Mesodermal cell (in vitro differentiated cells): ENCODE results near the gene SYNPO2.

Experiments
- H3K27ac ChIP-seq: 2 replicates; pipeline ENCODE4 v1.7.0; 2013; ENCODE audit warnings: mild to moderate bottlenecking, low read depth, low read length, moderate library complexity; ENCODE audit not compliant: severe bottlenecking
- H3K36me3 ChIP-seq: 2 replicates; pipeline ENCODE4 v1.7.1; 2013; ENCODE audit warnings: mild to moderate bottlenecking, low read length, moderate library complexity; ENCODE audit not compliant: control insufficient read depth, insufficient read depth
- H3K4me1 ChIP-seq: one replicate; pipeline ENCODE4 v1.7.1; 2013; ENCODE audit warnings: mild to moderate bottlenecking, low read length; ENCODE audit not compliant: insufficient read depth, control insufficient read depth, poor library complexity, severe bottlenecking
- H3K4me3 ChIP-seq: 2 replicates; pipeline ENCODE4 v1.7.0; 2013; ENCODE audit warnings: low read length, control low read depth, mild to moderate bottlenecking; ENCODE audit not compliant: insufficient read depth, poor library complexity, severe bottlenecking; ENCODE audit errors: extremely low read depth
- H3K9me3 ChIP-seq: 2 replicates; pipeline ENCODE4 v1.7.1; 2013; ENCODE audit warnings: mild to moderate bottlenecking, low read length, moderate library complexity; ENCODE audit not compliant: control insufficient read depth
- WGBS, 2 experiments: methylation state at CpG; one replicate each; pipeline ENCODE4 v1.1.5; 2013; ENCODE audit warnings: missing lambda C conversion rate in 2 of 2; ENCODE audit not compliant: insufficient coverage in 2 of 2; 5-methylcytosine and 5-hydroxymethylcytosine counted together

The SYNPO2 gene

DNA sequence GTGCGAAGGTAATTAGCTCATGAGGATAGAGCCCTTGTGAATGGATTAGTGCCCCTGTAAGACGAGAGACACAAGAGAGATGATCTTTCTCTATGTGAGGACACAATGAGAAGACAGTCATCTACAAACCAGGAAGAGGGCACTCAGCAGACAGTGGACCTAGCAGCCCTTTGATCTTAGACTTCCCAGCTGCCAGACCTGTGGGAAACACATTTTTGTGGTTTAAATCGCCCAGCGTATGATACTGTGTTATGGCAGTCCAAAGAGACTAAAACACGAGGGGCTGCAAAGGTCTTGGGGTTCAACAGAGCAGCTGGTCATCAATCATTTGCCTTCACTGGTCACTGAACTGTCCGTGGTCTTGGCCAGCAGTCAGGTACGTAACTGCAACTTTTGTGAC lies 9.2 kb upstream of the SYNPO2 start:
- Histone ChIP-seq H3K9me3 (no peaks in the 10 kb centered on the region), H3K4me1 (no peaks in the 10 kb centered on the region), H3K27ac (no peak overlapping the region), H3K4me3 (no peak overlapping the region), H3K36me3 (no peaks in the 10 kb centered on the region)
- WGBS, 2 experiments: 89 to 94% methylated on average over 5 to 6 of the region's 7 CpGs

DNA sequence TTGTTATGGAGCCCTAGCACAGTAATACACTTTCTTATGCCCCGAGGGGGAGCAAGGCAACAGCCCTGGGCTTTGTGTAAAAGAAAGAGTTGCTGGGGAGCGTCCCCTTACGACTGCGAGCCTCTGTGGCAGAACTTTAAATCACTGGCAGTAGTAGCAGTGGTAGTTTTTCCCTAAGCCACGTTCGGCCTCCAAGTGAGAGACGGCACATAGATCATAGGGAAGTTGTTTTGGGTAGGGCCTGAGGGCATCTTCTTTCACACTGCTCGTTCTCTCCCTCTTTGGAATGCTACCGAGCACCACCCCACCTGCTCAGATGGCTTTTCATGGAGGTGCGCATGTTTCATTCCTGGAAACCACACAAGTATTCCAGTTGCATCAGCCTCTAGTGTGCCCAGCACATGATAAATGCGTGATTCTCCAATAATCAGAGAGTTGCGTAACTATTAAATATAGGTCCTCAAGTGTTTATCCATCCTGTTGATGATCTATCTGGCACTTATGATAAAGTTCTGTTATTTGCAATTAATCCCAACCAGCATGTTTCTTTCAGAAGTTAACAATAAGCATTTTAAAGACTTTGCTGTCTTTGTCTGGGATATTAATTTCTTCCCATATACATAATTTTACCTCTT lies 7.0 kb upstream of the SYNPO2 start:
- no peak overlapping the region for H3K4me3 ChIP-seq
- H3K27ac ChIP-seq: no peak overlapping the region
- H3K4me1 ChIP-seq: no peaks in the 10 kb centered on the region
- H3K36me3 ChIP-seq: no peaks in the 10 kb centered on the region
- 75 to 79% methylated on average over 10 to 11 of the region's 12 CpGs for WGBS, 2 experiments
- H3K9me3 ChIP-seq: no peaks in the 10 kb centered on the region

DNA sequence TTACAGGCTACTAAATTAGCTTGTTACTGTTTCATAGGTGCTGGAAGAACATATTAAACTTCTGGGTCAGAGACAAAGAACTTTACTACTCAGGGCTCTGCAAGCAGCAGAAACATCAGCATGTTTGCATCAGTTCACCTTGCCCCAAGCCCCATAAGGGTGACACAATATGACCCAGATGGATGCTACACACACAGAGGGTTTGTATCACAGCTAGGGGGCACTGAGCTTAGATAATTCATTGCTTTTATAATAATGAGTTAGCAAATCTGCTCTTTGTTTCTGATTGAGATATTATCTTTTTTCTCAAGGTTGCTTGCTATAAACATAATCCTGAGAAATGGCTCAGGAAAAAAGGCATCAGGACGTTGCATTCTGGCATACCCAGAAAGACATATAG lies 4.8 kb upstream of the SYNPO2 start:
- no peak overlapping the region for H3K27ac ChIP-seq
- no peaks in the 10 kb centered on the region for H3K36me3 ChIP-seq
- WGBS, 2 experiments: 86 to 100% methylated on average over 1 of the region's 1 CpG
- no peaks in the 10 kb centered on the region for H3K4me1 ChIP-seq
- H3K9me3 ChIP-seq: no peaks in the 10 kb centered on the region
- H3K4me3 ChIP-seq: no peak overlapping the region

DNA sequence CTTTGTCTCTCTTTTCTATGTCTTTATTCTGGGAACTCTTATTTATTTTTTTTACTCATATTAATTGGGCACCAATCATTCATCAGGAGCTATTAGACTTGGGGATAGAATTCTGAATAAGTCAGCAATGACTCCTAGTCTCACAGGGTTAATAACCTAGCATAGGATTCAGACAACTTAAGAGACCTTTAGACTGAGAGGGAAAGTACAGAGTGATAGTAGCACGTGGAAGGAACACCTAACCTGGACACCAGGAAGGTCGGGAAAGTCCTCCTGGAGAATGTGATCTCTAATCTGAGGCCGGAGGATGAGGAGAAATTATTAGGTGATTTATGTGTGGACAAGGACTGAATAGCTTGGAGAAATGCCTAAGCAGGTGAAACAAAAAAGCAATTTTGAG lies 3.9 kb upstream of the SYNPO2 start:
- WGBS, 2 experiments: 89 to 91% methylated on average over 3 of the region's 3 CpGs
- H3K27ac ChIP-seq: no peak overlapping the region

DNA sequence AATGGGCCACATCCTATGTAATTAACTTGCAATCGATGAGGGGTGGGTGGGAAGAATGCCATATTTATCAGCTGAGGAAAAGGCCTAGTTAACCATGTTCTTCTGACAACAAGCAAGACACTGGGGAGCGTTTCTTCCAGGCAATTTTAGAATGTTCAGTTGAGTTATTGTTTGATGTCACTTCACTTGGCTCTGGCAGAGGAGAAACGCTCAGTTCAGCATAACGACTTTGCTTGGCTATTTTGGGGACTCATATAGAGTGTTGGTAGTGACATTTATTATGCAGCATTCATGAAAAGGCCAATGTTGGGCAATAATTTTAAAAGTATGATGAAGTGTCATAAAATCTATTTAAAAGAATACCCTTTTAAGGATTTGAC lies 648 bp downstream of the SYNPO2 start:
- H3K4me1 ChIP-seq: no peaks in the 10 kb centered on the region
- WGBS, 2 experiments: 80 to 88% methylated on average over 4 of the region's 4 CpGs
- peak overlapping the region; percentile 18 for H3K4me3 ChIP-seq

More for the DNA sequence above, 3.9 kb upstream of the SYNPO2 start:
- Histone ChIP-seq H3K36me3 (no peaks in the 10 kb centered on the region), H3K9me3 (no peaks in the 10 kb centered on the region), H3K4me1 (no peaks in the 10 kb centered on the region), H3K4me3 (no peak overlapping the region)

DNA sequence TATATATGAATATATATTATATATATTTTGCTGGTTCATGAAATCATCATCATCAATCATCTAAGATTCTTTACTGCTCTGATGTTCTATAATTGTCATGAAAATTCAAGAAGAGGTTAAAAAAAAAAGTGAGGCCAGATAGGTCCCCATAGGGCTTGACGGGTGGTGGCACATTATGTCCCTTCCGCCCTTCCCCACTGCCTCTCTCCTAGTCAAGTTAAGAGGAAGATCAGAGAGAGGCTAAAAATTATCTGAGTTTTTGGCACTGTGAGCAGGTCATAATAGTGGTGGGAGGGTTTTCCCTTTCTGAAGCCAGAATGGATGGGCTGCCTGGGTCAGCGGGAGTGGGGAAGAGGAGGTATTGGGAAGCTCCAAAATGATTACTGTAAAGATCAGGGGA lies 5.4 kb downstream of the SYNPO2 start:
- H3K4me1 ChIP-seq: no peaks in the 10 kb centered on the region
- 100% methylated on average over 2 of the region's 3 CpGs; no CpG with 5 or more reads in 1 of the 2 experiments for WGBS, 2 experiments
- H3K4me3 ChIP-seq: no peak overlapping the region
- no peak overlapping the region for H3K27ac ChIP-seq
- no peaks in the 10 kb centered on the region for H3K36me3 ChIP-seq
- no peaks in the 10 kb centered on the region for H3K9me3 ChIP-seq

More for the DNA sequence above, 648 bp downstream of the SYNPO2 start:
- Histone ChIP-seq H3K27ac (no peak overlapping the region), H3K9me3 (no peaks in the 10 kb centered on the region), H3K36me3 (no peaks in the 10 kb centered on the region)

DNA sequence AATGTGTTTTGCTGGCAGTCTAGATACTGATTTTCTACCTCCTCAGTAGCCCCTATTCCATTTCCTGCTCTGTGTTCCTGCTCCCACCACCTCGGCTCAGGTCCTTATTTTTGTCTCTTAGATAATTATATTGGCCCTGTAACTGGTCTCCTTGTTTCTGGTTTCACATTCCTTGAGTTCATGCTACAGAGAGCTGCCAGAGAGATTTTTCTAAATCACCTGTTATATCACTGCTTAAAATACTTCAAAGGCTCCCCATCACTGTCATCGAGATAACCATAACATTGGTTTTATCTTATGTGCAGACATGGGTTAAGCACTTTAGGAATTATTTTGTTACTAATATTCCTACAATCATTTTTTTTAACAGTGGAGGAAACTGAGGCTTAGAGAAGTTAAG lies 9.6 kb downstream of the SYNPO2 start:
- 83% methylated on average over 1 of the region's 2 CpGs; no CpG with 5 or more reads in 1 of the 2 experiments for WGBS, 2 experiments
- no peak overlapping the region for H3K27ac ChIP-seq
- H3K4me1 ChIP-seq: no peaks in the 10 kb centered on the region
- H3K4me3 ChIP-seq: no peak overlapping the region
- no peaks in the 10 kb centered on the region for H3K9me3 ChIP-seq
- no peaks in the 10 kb centered on the region for H3K36me3 ChIP-seq

DNA sequence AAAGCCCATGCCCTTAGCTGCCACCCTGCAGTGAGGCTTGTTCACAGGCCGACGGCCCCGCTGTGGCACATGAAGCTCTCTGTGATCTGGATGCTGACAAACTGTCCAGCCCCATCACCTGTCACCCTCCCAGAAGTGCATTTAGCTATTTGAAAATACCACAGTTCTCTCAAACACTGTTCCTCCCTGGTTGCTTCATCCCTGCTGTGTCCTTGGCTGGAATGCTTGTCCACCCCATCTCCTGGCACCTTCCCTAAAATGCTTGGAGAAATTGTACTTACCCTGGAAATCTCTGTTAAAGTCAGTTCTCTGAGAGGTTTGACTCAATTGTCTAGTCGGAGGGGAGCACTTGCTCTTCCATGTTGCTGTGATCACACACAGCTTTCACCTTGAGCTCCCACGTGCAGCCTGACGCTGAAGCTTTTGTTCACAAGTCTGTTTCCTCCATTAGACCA lies 10.1 kb downstream of the SYNPO2 start:
- H3K36me3 ChIP-seq: no peaks in the 10 kb centered on the region
- no peaks in the 10 kb centered on the region for H3K9me3 ChIP-seq
- H3K4me3 ChIP-seq: no peak overlapping the region
- no peaks in the 10 kb centered on the region for H3K4me1 ChIP-seq
- no peak overlapping the region for H3K27ac ChIP-seq
- WGBS, 2 experiments: 87 to 90% methylated on average over 4 to 5 of the region's 6 CpGs

DNA sequence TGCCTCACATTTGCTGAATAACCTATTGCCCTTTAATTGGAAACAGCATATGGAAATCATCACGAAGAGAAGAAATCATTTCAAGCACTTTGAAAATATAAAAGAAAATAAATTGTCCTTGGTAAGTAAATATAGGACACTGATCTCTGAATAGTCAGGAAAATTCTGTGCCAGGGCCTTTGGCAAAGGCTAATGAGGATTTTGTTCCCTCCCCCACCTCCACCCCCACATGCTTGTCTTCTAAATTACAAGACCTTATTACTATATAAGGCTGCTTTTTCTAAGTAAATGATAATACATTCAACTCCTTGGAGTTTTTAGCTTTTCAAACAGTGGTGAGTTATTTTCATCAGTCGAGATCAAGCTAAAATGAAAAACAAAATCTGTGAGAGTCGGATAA lies 15.8 kb downstream of the SYNPO2 start:
- no CpG with 5 or more reads among the region's 3 CpGs for WGBS, 2 experiments
- Histone ChIP-seq H3K27ac (no peak overlapping the region), H3K4me3 (no peak overlapping the region), H3K36me3 (no peaks in the 10 kb centered on the region), H3K9me3 (no peaks in the 10 kb centered on the region), H3K4me1 (peaks cover 8% of the 10 kb centered on the region)

DNA sequence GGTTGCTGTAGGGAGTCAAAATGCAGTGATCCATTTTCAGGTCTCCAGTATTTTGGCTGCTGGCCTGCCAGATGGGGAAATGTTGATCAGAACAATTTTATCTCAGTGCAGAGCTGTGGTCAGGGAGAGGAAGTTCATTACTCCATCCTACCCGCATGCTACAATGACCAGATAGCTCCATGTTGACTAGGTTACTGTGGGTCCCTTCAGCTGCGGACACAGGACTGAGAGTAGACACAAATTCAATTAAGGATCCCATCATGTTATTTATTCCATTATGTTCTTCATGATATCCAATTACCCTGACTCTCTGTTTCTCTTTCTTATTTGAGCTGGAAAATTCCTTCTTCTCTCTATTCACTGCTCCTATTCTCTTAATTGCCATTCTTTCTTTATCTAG lies 16.3 kb downstream of the SYNPO2 start:
- Histone ChIP-seq H3K9me3 (no peaks in the 10 kb centered on the region), H3K4me1 (peaks cover 8% of the 10 kb centered on the region), H3K27ac (no peak overlapping the region), H3K36me3 (no peaks in the 10 kb centered on the region), H3K4me3 (no peak overlapping the region)
- 81 to 94% methylated on average over 2 of the region's 2 CpGs for WGBS, 2 experiments

DNA sequence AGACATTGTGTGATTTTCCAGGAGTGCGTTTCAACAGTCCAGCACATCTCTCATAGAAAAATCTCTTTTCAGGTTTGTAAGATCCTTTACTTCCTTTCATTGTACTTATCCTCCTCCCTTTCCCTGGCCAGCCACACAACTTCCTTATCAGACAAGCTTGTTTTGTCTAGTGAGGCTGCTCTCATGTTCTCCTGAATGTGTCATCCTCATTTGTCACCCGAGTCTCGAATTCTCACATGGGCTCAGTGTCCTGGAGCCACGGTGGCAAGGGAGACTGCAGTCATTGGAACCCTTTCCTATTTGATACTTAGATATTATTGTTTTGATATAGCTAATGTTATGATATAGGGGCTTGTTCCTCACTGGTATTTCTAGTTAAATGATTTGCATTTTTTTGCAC lies 16.9 kb downstream of the SYNPO2 start:
- H3K27ac ChIP-seq: peak overlapping the region; percentile 11
- no peaks in the 10 kb centered on the region for H3K9me3 ChIP-seq
- H3K4me3 ChIP-seq: no peak overlapping the region
- 60 to 100% methylated on average over 1 to 2 of the region's 4 CpGs for WGBS, 2 experiments
- H3K4me1 ChIP-seq: peaks cover 8% of the 10 kb centered on the region
- H3K36me3 ChIP-seq: no peaks in the 10 kb centered on the region
